ENCODE data around the gene ZDHHC9.

GRCh38 chrX:129818123-129818522 lies 25.6 kb downstream of the ZDHHC9 start:
- TF ChIP-seq CTCF (IDR thresholded peaks at IDR 0.05) (no peak), POLR2A (IDR thresholded peaks at IDR 0.05) (no peak)
